ENCODE measurements around the gene MEIKIN.
A peak's percentile ranks its signal among the peaks of the same experiment; 100 is the strongest.

The MEIKIN gene

GRCh38 chr5:131974622-131974955 is 29.1 kb upstream of the MEIKIN start:
- no peak for DNase-seq (ENCODE audit: low read depth)
- no peak overlapping the region for H3K4me3 ChIP-seq (ENCODE audit: low read length)
- TF ChIP-seq, protein P1, sequence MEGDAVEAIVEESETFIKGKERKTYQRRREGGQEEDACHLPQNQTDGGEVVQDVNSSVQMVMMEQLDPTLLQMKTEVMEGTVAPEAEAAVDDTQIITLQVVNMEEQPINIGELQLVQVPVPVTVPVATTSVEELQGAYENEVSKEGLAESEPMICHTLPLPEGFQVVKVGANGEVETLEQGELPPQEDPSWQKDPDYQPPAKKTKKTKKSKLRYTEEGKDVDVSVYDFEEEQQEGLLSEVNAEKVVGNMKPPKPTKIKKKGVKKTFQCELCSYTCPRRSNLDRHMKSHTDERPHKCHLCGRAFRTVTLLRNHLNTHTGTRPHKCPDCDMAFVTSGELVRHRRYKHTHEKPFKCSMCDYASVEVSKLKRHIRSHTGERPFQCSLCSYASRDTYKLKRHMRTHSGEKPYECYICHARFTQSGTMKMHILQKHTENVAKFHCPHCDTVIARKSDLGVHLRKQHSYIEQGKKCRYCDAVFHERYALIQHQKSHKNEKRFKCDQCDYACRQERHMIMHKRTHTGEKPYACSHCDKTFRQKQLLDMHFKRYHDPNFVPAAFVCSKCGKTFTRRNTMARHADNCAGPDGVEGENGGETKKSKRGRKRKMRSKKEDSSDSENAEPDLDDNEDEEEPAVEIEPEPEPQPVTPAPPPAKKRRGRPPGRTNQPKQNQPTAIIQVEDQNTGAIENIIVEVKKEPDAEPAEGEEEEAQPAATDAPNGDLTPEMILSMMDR (conservative IDR thresholded peaks at IDR 0.05; ENCODE audit: low read length) = no peak

DNA sequence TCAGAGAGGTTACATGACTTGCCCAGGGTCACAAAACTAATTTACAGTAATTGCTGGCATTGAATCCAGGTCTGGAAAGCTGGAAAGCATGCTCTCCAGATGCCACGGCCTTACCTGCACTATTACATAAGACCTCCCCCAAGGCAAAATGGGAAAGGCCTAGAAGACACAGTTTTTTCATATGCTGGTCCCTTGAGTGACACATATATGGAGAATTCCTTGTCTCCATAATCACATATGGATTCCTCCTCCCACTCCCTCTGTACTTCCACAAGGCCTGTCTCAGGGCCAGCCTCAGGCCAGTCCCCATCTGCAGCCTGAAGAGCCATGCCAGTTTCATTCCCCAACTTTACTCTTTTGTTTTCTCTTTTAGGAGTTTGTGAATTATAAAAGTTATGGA is 28.6 kb upstream of the MEIKIN start:
- DNase-seq (ENCODE audit: low read depth) = no peak
- H3K4me3 ChIP-seq (ENCODE audit: low read length) = no peak overlapping the region
- TF ChIP-seq, protein P1 (conservative IDR thresholded peaks at IDR 0.05; ENCODE audit: low read length) = no peak

DNA sequence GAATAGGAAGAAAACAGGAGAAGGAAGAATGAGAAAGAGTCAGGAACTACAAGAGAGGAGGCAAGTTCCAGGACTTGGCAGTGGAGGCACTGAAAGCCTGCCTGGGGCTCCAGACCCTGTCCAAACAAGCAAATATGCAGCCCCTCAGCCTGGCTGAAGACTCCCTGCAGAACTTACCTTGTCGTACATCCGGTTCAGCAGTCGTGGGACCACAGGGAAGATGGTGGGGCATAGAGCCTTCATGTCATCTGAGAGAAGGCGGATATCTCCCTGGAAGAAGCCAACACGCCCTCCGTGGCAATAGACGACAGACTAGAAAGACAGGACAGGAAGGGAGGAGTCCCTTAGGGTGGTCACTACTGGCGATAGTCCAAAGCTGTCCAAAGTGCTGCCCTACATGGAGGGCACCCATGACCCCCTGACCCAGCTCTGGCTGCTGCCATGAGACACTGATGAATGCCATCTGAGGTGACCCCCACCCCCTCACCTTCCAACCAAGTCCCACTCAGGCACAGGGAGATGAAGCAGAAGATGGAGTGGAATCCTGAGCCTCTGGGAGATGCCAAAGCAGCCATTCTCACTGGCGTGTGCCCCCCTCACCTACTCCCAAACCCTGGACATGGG is 27.7 kb upstream of the MEIKIN start:
- TF ChIP-seq, protein P1 (conservative IDR thresholded peaks at IDR 0.05; ENCODE audit: low read length) = no peak
- H3K4me3 ChIP-seq (ENCODE audit: low read length) = no peak overlapping the region
- no peak for DNase-seq (ENCODE audit: low read depth)

DNA sequence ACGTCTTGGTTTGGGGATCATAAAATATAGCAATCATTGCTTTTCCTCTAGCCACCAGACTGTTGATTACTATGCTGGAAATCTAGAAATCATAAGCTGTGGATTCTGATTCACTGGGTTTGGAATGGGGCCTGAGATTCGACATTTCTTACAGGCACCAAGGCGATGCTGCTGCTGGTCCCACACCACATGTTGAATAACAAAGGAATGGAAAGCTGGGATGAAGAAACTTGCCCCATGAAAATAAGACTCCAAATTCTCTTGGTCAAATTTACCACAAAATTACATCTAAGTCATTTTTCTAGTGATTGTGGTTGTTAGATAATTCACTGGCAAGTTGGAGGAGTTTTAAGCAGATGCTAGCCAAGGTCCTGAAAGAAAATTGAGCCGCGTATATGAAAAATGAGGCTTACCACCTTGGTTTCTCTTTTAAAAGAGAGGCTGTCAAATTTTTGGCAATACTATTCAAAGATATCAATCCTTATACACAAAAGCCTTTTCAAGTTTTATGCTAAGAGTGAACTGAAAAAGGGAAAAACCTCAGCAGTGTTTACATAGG is 23.0 kb upstream of the MEIKIN start:
- H3K4me3 ChIP-seq (ENCODE audit: low read length) = no peak overlapping the region
- TF ChIP-seq, protein P1 (conservative IDR thresholded peaks at IDR 0.05; ENCODE audit: low read length) = no peak
- peak; percentile 63 for DNase-seq (ENCODE audit: low read depth)

DNA sequence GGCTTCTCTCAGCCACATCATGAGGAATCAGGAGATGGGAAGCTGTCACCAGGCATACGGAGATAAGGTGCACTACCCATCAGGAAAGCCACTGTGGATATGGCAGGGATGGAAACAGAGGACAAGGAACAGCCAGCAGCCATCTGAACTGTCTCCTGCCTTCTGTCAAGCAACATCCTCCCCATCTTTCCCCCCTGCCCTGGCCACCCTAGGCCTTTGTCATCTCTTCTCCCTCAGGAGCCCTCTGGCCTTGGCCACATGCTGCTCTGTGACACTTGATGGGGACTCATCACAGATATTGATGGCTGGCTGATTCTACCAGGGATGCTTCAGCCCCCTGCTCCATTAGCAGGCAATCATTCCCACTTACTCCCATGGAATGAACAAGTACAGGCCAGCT is 21.1 kb upstream of the MEIKIN start:
- TF ChIP-seq, protein P1 (conservative IDR thresholded peaks at IDR 0.05; ENCODE audit: low read length) = no peak
- no peak for DNase-seq (ENCODE audit: low read depth)
- no peak overlapping the region for H3K4me3 ChIP-seq (ENCODE audit: low read length)

DNA sequence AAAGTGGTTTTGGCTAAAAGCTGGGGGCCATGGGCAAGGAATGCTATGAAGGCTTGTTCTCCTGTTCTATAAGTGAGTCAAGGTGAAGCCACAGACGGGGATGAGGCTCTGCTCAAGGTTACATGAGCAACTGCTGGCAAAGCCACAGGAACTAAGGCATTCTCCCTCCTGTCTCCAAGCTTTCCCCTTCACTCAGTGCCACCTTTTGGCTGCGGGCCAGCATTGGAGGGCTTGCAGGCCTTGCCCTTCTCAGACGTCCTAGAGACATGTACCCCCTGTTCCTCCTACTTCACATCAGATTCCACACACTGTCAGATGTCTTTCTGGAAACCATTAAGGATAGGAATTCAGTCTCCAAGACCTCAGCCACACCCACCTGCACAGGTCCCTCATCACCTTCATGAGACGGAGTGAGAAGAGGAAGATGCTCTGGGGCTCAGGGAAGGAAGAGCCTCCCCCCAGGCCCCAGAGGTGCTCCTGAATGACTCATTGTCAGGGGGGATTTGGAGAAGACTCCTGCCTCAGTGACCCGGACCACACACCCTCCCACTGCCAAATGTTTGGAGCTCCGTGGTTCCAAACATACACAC is 20.5 kb upstream of the MEIKIN start:
- DNase-seq (ENCODE audit: low read depth) = no peak
- TF ChIP-seq, protein P1 (conservative IDR thresholded peaks at IDR 0.05; ENCODE audit: low read length) = no peak
- H3K4me3 ChIP-seq (ENCODE audit: low read length) = no peak overlapping the region

GRCh38 chr5:131959906-131960305 is 14.4 kb upstream of the MEIKIN start:
- TF ChIP-seq, protein P1 (conservative IDR thresholded peaks at IDR 0.05; ENCODE audit: low read length) = no peak
- DNase-seq (ENCODE audit: low read depth) = no peak
- no peak overlapping the region for H3K4me3 ChIP-seq (ENCODE audit: low read length)
